Gastrocnemius medialis (tissue), 4 donors: ENCODE measurements around the gene MAP3K13. TPM values are rescaled to one million over a fixed set of nuclear protein-coding genes. Genes with fewer than 3 reads are reported as not detected.

Experiments
- ATAC-seq, 2 donors: fragments of 150-250 bp; one replicate each; pipeline ENCODE4 v1.9.1; 2016
- DNase-seq, 2 donors: peaks; one replicate each; pipeline ENCODE4 v3.0.0-alpha.2; 2019
- H3K27ac ChIP-seq, 4 donors: fragments of 200-600 bp; sonication (generic); 1 replicate in 1 of 4; 2 replicates in 3 of 4; pipeline ENCODE4 v1.5.1; 2016 to 2018; ENCODE audit warnings: mild to moderate bottlenecking in 2 of 4, moderate library complexity in 1 of 4
- H3K27me3 ChIP-seq, 3 donors: fragments of 200-600 bp; sonication (generic) in 2 of 3; 1 replicate in 1 of 3; 2 replicates in 2 of 3; pipeline versions ENCODE4 v1.5.1 to v1.6.0; 2016 to 2019; ENCODE audit warnings: mild to moderate bottlenecking in 1 of 3, moderate library complexity in 1 of 3
- H3K36me3 ChIP-seq, 2 donors: fragments of 200-600 bp; sonication (generic) in 1 of 2; one replicate each; pipeline ENCODE4 v1.5.1; 2017 to 2018
- H3K4me1 ChIP-seq, 2 donors: fragments of 200-600 bp; sonication (generic) in 1 of 2; one replicate each; pipeline ENCODE4 v1.5.1; 2016 to 2017; ENCODE audit warnings: mild to moderate bottlenecking in 2 of 2
- H3K4me3 ChIP-seq, 4 donors: fragments of 200-600 bp; sonication (generic) in 3 of 4; 1 replicate in 1 of 4; 2 replicates in 3 of 4; pipeline ENCODE4 v1.5.1; 2016 to 2019; ENCODE audit warnings: mild to moderate bottlenecking in 2 of 4
- H3K9me3 ChIP-seq, 3 donors: fragments of 200-600 bp; sonication (generic) in 2 of 3; 1 replicate in 1 of 3; 2 replicates in 2 of 3; pipeline ENCODE4 v1.5.1; 2016 to 2019
- POLR2A ChIP-seq, 2 donors: fragments of 450-650 bp; IDR thresholded peaks; one replicate each; pipeline ENCODE4 v1.6.1; 2017; ENCODE audit warnings: antibody characterized with exemption in 2 of 2, mild to moderate bottlenecking in 2 of 2, moderate library complexity in 2 of 2
- in situ Hi-C, 4 donors: fragments of 200-750 bp; cut with MboI; loops; one replicate each; pipeline versions ENCODE4 v1.15.0 to v1.8.0; 2017; ENCODE audit warnings: low sequenced_read_pairs in 4 of 4
- intact Hi-C: fragments of 100-400 bp; cut with DNase I; formaldehyde crosslinking; loops from one replicate; pipeline ENCODE4 v1.15.1; 2023; ENCODE audit warnings: low total_unique reads
- total RNA-seq, 4 donors: library from RNA; depleted of rRNA; stranded (reverse); fragments of >200 nt; gene quantifications; one replicate each; pipeline versions ENCODE4 v1.1.0 to v1.2.3, GENCODE V29; 2016
- TF ChIP-seq, protein P1 (sequence below), 5 experiments: fragments of 450-650 bp in 3 of 5; fragments of 200-600 bp in 2 of 5; sonication (generic) in 2 of 5; IDR thresholded peaks in 4 of 5; conservative IDR thresholded peaks in 1 of 5; 1 replicate in 4 of 5; 2 replicates in 1 of 5; pipeline ENCODE4 v1.5.1; 2016 to 2019; ENCODE audit warnings: antibody characterized with exemption in 5 of 5, mild to moderate bottlenecking in 3 of 5, moderate library complexity in 3 of 5

The MAP3K13 gene
- total RNA-seq, 4 donors from 2014 or later = 1.6 to 6.5 (median 4.6) TPM

DNA sequence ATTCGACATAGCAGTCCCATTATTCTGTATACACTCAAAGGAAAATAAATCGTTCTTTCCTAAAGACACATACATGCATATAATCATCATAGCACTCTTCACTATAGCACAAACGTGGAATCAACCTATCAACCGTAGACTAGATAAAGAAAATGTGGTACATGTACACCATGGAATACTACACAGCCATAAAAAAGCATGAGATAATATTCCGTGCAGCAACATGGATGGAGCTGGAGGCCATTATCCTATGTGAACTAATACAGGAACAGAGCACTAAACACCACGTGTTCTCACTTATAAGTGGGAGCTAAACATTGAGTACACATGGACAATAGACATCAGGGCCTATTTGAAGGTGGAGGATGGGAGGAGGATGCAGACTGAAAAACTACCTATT is 12.1 kb upstream of the MAP3K13 start:
- H3K27ac ChIP-seq = no peak overlapping the region
- no peaks in the 10 kb centered on the region for H3K36me3 ChIP-seq
- H3K4me1 ChIP-seq = no peaks in the 10 kb centered on the region
- no peak for DNase-seq
- in situ Hi-C loops (no loop called here), intact Hi-C loops (no loop called here)
- H3K27me3 ChIP-seq = no peaks in the 10 kb centered on the region
- no peaks in the 10 kb centered on the region for H3K9me3 ChIP-seq
- no peak for ATAC-seq
- H3K4me3 ChIP-seq = no peak overlapping the region
- no peak for TF ChIP-seq POLR2A (IDR thresholded peaks at IDR 0.05)
- TF ChIP-seq, protein P1, sequence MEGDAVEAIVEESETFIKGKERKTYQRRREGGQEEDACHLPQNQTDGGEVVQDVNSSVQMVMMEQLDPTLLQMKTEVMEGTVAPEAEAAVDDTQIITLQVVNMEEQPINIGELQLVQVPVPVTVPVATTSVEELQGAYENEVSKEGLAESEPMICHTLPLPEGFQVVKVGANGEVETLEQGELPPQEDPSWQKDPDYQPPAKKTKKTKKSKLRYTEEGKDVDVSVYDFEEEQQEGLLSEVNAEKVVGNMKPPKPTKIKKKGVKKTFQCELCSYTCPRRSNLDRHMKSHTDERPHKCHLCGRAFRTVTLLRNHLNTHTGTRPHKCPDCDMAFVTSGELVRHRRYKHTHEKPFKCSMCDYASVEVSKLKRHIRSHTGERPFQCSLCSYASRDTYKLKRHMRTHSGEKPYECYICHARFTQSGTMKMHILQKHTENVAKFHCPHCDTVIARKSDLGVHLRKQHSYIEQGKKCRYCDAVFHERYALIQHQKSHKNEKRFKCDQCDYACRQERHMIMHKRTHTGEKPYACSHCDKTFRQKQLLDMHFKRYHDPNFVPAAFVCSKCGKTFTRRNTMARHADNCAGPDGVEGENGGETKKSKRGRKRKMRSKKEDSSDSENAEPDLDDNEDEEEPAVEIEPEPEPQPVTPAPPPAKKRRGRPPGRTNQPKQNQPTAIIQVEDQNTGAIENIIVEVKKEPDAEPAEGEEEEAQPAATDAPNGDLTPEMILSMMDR (IDR thresholded peaks at IDR 0.05 in 4 of 5, conservative IDR thresholded peaks at IDR 0.05 in 1 of 5) = no peak

DNA sequence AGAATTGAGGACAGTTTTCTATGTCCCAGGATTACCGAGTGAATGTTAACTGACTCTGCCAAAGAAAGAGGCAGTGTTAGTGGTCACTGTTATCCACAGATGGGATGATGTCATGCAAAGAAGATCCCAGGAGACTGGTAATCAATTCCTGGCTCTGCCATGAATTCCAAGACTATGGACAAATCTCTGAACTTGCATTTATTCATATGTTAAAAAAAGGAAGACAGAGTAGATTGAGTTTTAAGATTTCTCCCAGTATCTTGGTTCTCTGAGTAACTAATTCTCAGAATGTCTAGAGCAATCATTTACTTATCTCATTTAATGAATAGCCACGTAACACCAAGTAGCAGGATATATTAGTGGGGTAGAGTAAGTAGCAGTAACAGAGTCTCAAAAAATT is 11.5 kb upstream of the MAP3K13 start:
- DNase-seq (no peak), ATAC-seq (no peak)
- no peak overlapping the region for H3K27ac ChIP-seq
- no peak for TF ChIP-seq POLR2A (IDR thresholded peaks at IDR 0.05)
- TF ChIP-seq, protein P1 (IDR thresholded peaks at IDR 0.05 in 4 of 5, conservative IDR thresholded peaks at IDR 0.05 in 1 of 5) = no peak
- no peaks in the 10 kb centered on the region for H3K36me3 ChIP-seq
- H3K4me3 ChIP-seq = no peak overlapping the region
- in situ Hi-C loops (no loop called here), intact Hi-C loops (no loop called here)
- H3K4me1 ChIP-seq = no peaks in the 10 kb centered on the region
- H3K9me3 ChIP-seq = no peaks in the 10 kb centered on the region
- H3K27me3 ChIP-seq = no peaks in the 10 kb centered on the region

DNA sequence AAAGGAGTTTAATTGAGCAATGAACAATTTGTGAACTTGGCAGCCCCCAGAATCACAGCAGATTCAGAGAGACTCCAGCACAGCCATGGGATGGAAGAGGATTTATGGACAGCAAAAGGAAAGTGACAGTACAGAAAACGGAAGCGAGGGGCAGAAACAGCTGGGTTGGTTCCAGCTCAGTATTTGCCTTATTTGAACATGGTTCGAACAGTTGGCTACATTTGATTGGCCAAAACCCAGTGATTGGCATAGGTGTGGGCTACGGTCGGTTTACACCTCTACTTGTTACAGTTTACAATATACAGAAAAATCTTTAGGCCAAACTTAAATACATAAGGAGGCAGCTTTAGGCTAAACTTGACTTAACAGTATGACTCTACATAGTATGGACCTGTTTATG is 9.7 kb upstream of the MAP3K13 start:
- Histone ChIP-seq H3K4me3 (no peak overlapping the region), H3K9me3 (no peaks in the 10 kb centered on the region), H3K27me3 (no peaks in the 10 kb centered on the region), H3K27ac (no peak overlapping the region), H3K4me1 (no peaks in the 10 kb centered on the region), H3K36me3 (no peaks in the 10 kb centered on the region)
- intact Hi-C loops = no loop called here
- DNase-seq (no peak), ATAC-seq (no peak)
- in situ Hi-C loops = no loop called here
- TF ChIP-seq POLR2A (IDR thresholded peaks at IDR 0.05) = no peak
- TF ChIP-seq, protein P1 (IDR thresholded peaks at IDR 0.05 in 4 of 5, conservative IDR thresholded peaks at IDR 0.05 in 1 of 5) = no peak

DNA sequence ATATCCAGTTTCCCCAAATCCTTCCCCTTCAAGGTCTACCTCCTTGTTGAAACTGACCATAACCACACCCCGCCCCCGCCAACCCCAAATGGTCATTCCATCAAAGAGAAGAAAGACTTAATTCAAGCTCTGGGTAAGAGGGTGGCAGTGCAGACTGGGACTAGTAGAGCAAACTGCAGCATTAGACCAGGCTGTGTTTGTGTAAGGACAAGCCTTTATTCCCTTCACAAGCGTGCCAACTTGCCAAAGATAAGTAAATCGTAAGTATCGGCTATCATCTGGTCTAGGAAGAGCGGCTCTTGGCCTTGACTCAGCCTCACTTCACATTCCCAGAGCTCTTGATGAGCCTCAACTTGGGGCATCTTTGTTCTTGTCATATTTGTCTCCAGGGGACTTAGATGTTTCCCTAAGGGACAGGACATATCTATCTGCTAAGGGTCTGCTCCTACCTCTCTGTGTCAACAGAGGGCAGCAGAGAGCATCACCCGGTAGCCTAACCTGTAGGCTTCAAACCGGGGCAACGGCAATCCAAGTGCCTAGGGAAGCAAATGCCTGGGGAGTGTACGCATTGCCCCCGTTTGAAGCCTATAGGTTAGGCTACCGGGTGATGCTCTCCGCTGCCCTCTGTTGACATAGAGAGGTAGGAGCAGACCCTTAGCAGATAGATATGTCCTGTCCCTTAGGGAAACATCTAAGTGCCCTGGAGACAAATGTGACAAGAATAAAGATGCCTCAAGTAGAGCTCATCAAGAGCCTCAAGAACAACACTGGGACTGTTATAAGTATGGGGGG is 8.9 kb upstream of the MAP3K13 start:
- Histone ChIP-seq H3K36me3 (no peaks in the 10 kb centered on the region), H3K27ac (no peak overlapping the region), H3K9me3 (no peaks in the 10 kb centered on the region), H3K4me1 (no peaks in the 10 kb centered on the region), H3K27me3 (no peaks in the 10 kb centered on the region), H3K4me3 (no peak overlapping the region)
- intact Hi-C loops (loop anchor here (2.0 kb wide), 1 partner anchor 145 kb away; the partner anchor contains the start of gene TMEM41A), in situ Hi-C loops (no loop called here)
- DNase-seq (peak; percentile 12 to 48), ATAC-seq (peak; percentile 80 to 85)
- TF ChIP-seq, protein P1 (IDR thresholded peaks at IDR 0.05 in 4 of 5, conservative IDR thresholded peaks at IDR 0.05 in 1 of 5) = peak; percentile 21 to 76 (median 56)
- no peak for TF ChIP-seq POLR2A (IDR thresholded peaks at IDR 0.05)
